ENCODE results near the gene BCL3.

The BCL3 gene

GRCh38 chr19:44729516-44730033 is 18.9 kb upstream of the BCL3 start:
- Mint-ChIP-seq H3K9me3 (no peaks in the 10 kb centered on the region), H3K4me1 (ENCODE audit: low read depth) (peaks cover 16% of the 10 kb centered on the region), H3K4me3 (no peak overlapping the region), H3K36me3 (ENCODE audit: low read depth) (no peaks in the 10 kb centered on the region), H3K27me3 (no peaks in the 10 kb centered on the region), H3K27ac (no peak overlapping the region)

- no peak overlapping the region for H3K4me3 Mint-ChIP-seq
- peaks cover 8% of the 10 kb centered on the region for H3K4me1 Mint-ChIP-seq (ENCODE audit: low read depth)
- no peaks in the 10 kb centered on the region for H3K36me3 Mint-ChIP-seq (ENCODE audit: low read depth)
- H3K27me3 Mint-ChIP-seq = no peaks in the 10 kb centered on the region
- no peaks in the 10 kb centered on the region for H3K9me3 Mint-ChIP-seq
- no peak overlapping the region for H3K27ac Mint-ChIP-seq
Measured at GRCh38 chr19:44731081-44731480, 17.4 kb upstream of the BCL3 start.

GRCh38 chr19:44731622-44732021 is 16.9 kb upstream of the BCL3 start:
- H3K9me3 Mint-ChIP-seq = no peaks in the 10 kb centered on the region
- H3K4me3 Mint-ChIP-seq = no peak overlapping the region
- no peaks in the 10 kb centered on the region for H3K36me3 Mint-ChIP-seq (ENCODE audit: low read depth)
- no peak overlapping the region for H3K27ac Mint-ChIP-seq
- peaks cover 8% of the 10 kb centered on the region for H3K4me1 Mint-ChIP-seq (ENCODE audit: low read depth)
- no peaks in the 10 kb centered on the region for H3K27me3 Mint-ChIP-seq

GRCh38 chr19:44732235-44733014 is 16.1 kb upstream of the BCL3 start:
- Mint-ChIP-seq H3K4me1 (ENCODE audit: low read depth) (peaks cover 15% of the 10 kb centered on the region), H3K4me3 (no peak overlapping the region), H3K9me3 (no peaks in the 10 kb centered on the region), H3K36me3 (ENCODE audit: low read depth) (no peaks in the 10 kb centered on the region), H3K27me3 (no peaks in the 10 kb centered on the region), H3K27ac (no peak overlapping the region)

- Mint-ChIP-seq H3K4me3 (no peak overlapping the region), H3K27ac (no peak overlapping the region), H3K9me3 (no peaks in the 10 kb centered on the region), H3K4me1 (ENCODE audit: low read depth) (peaks cover 25% of the 10 kb centered on the region), H3K27me3 (no peaks in the 10 kb centered on the region), H3K36me3 (ENCODE audit: low read depth) (no peaks in the 10 kb centered on the region)
Measured at GRCh38 chr19:44734357-44734756, 14.2 kb upstream of the BCL3 start.

GRCh38 chr19:44735011-44735410 is 13.5 kb upstream of the BCL3 start:
- H3K27me3 Mint-ChIP-seq = no peaks in the 10 kb centered on the region
- H3K27ac Mint-ChIP-seq = no peak overlapping the region
- H3K4me1 Mint-ChIP-seq (ENCODE audit: low read depth) = peaks cover 26% of the 10 kb centered on the region
- H3K4me3 Mint-ChIP-seq = no peak overlapping the region
- no peaks in the 10 kb centered on the region for H3K36me3 Mint-ChIP-seq (ENCODE audit: low read depth)
- H3K9me3 Mint-ChIP-seq = no peaks in the 10 kb centered on the region

GRCh38 chr19:44737238-44738071 is 11.1 kb upstream of the BCL3 start:
- H3K9me3 Mint-ChIP-seq = no peaks in the 10 kb centered on the region
- peaks cover 40% of the 10 kb centered on the region for H3K4me1 Mint-ChIP-seq (ENCODE audit: low read depth)
- peak overlapping the region; percentile 40 for H3K27ac Mint-ChIP-seq
- H3K27me3 Mint-ChIP-seq = no peaks in the 10 kb centered on the region
- no peak overlapping the region for H3K4me3 Mint-ChIP-seq
- no peaks in the 10 kb centered on the region for H3K36me3 Mint-ChIP-seq (ENCODE audit: low read depth)

GRCh38 chr19:44738136-44738535 is 10.4 kb upstream of the BCL3 start:
- no peak overlapping the region for H3K4me3 Mint-ChIP-seq
- no peaks in the 10 kb centered on the region for H3K27me3 Mint-ChIP-seq
- H3K27ac Mint-ChIP-seq = no peak overlapping the region

GRCh38 chr19:44738603-44739558 is 9.6 kb upstream of the BCL3 start:
- Mint-ChIP-seq H3K36me3 (ENCODE audit: low read depth) (no peaks in the 10 kb centered on the region), H3K4me1 (ENCODE audit: low read depth) (peaks cover 46% of the 10 kb centered on the region), H3K27ac (peak overlapping the region; percentile 58), H3K9me3 (no peaks in the 10 kb centered on the region), H3K4me3 (no peak overlapping the region), H3K27me3 (no peaks in the 10 kb centered on the region)

More at GRCh38 chr19:44738136-44738535, 10.4 kb upstream of the BCL3 start:
- Mint-ChIP-seq H3K4me1 (ENCODE audit: low read depth) (peaks cover 46% of the 10 kb centered on the region), H3K36me3 (ENCODE audit: low read depth) (no peaks in the 10 kb centered on the region), H3K9me3 (no peaks in the 10 kb centered on the region)

GRCh38 chr19:44740351-44740824 is 8.1 kb upstream of the BCL3 start:
- H3K36me3 Mint-ChIP-seq (ENCODE audit: low read depth) = no peaks in the 10 kb centered on the region
- no peak overlapping the region for H3K4me3 Mint-ChIP-seq
- H3K4me1 Mint-ChIP-seq (ENCODE audit: low read depth) = peaks cover 46% of the 10 kb centered on the region
- H3K9me3 Mint-ChIP-seq = no peaks in the 10 kb centered on the region
- no peaks in the 10 kb centered on the region for H3K27me3 Mint-ChIP-seq
- no peak overlapping the region for H3K27ac Mint-ChIP-seq

GRCh38 chr19:44741258-44741731 is 7.2 kb upstream of the BCL3 start:
- Mint-ChIP-seq H3K27me3 (peaks cover 2% of the 10 kb centered on the region), H3K36me3 (ENCODE audit: low read depth) (no peaks in the 10 kb centered on the region), H3K27ac (no peak overlapping the region), H3K4me3 (no peak overlapping the region), H3K9me3 (no peaks in the 10 kb centered on the region), H3K4me1 (ENCODE audit: low read depth) (peaks cover 52% of the 10 kb centered on the region)

GRCh38 chr19:44741841-44742329 is 6.6 kb upstream of the BCL3 start:
- H3K27me3 Mint-ChIP-seq = peaks cover 4% of the 10 kb centered on the region
- H3K9me3 Mint-ChIP-seq = no peaks in the 10 kb centered on the region
- no peak overlapping the region for H3K4me3 Mint-ChIP-seq
- no peaks in the 10 kb centered on the region for H3K36me3 Mint-ChIP-seq (ENCODE audit: low read depth)
- H3K27ac Mint-ChIP-seq = no peak overlapping the region
- peaks cover 56% of the 10 kb centered on the region for H3K4me1 Mint-ChIP-seq (ENCODE audit: low read depth)

- H3K9me3 Mint-ChIP-seq = no peaks in the 10 kb centered on the region
- no peak overlapping the region for H3K27ac Mint-ChIP-seq
- H3K27me3 Mint-ChIP-seq = peaks cover 4% of the 10 kb centered on the region
- no peaks in the 10 kb centered on the region for H3K36me3 Mint-ChIP-seq (ENCODE audit: low read depth)
- peak overlapping the region; percentile 41 for H3K4me3 Mint-ChIP-seq
- H3K4me1 Mint-ChIP-seq (ENCODE audit: low read depth) = peaks cover 55% of the 10 kb centered on the region
Measured at GRCh38 chr19:44742330-44743061, 6.0 kb upstream of the BCL3 start.

All from stimulated activated naive CD8-positive, alpha-beta T cell treated with anti-CD3 and anti-CD28 coated beads, Interleukin-15, Interleukin-2, amounts not matched to agents 100 ng/mL and 50 ng/mL, for 24 hours (primary cell).